ENCODE measurements around the gene ANKS1A.

DNA sequence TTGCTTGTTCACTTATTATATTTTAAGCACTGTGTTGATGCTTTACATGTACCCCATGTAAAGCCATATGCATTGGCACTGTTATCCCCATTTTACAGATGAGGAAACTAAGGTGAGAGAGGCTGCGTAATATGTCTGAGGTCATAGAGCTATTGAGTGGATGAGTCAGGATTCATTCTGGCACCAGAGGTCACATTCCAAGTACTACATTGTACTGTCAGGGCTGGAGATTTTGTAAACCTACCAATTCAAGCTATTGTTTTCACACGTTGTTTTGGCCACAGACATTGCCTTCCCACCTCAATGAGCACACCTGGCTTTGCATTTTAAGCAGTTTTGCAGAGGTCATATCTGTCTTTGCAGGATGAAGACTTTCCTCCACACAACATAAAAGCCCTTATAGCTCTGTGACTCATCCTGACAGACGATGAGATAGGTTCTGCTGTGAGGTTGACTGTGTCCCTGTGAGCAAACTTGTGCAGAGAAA is 33.2 kb downstream of the ANKS1A start:
- TF ChIP-seq, protein P1, sequence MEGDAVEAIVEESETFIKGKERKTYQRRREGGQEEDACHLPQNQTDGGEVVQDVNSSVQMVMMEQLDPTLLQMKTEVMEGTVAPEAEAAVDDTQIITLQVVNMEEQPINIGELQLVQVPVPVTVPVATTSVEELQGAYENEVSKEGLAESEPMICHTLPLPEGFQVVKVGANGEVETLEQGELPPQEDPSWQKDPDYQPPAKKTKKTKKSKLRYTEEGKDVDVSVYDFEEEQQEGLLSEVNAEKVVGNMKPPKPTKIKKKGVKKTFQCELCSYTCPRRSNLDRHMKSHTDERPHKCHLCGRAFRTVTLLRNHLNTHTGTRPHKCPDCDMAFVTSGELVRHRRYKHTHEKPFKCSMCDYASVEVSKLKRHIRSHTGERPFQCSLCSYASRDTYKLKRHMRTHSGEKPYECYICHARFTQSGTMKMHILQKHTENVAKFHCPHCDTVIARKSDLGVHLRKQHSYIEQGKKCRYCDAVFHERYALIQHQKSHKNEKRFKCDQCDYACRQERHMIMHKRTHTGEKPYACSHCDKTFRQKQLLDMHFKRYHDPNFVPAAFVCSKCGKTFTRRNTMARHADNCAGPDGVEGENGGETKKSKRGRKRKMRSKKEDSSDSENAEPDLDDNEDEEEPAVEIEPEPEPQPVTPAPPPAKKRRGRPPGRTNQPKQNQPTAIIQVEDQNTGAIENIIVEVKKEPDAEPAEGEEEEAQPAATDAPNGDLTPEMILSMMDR (IDR thresholded peaks at IDR 0.05) = no peak
- TF ChIP-seq POLR2A (IDR thresholded peaks at IDR 0.05) = no peak

Measured in right lobe of liver (tissue), 4 donors.